Endothelial cell of umbilical vein (primary cell): Measurements from ENCODE around the gene SLC66A2. TPM values are rescaled to one million over a fixed set of nuclear protein-coding genes. Genes with fewer than 3 reads are reported as not detected.

Source experiments
- BruUV-seq: library from RNA; stranded (reverse); fragments of 400-500 nt; replicated peaks from 2 replicates; lab custom pipeline; 2021; lab: Mats Ljungman, UMichigan
- CTCF ChIA-PET: fragments of 300-600, 350-600 bp; sonication (Branson Sonifier 250); formaldehyde crosslinking; loops from one replicate; lab custom pipeline; 2021; ENCODE audit warnings: antibody characterized with exemption, inconsistent platforms; lab: Charles Lee
- POLR2A ChIA-PET: fragments of 300-600, 350-600 bp; sonication (Branson Sonifier 250); formaldehyde crosslinking; loops from one replicate; lab custom pipeline; 2021; ENCODE audit warnings: antibody characterized with exemption, inconsistent platforms; lab: Charles Lee
- DNase-seq: peaks from one replicate; pipeline ENCODE4 v3.0.0-alpha.2; 2011; ENCODE audit warnings: low read depth, low spot score
- FAIRE-seq: peaks from 2 replicates; lab custom pipeline; 2011; peaks lifted over from hg19 to GRCh38; lab: Jason Lieb, UNC
- H2AFZ ChIP-seq: 2 replicates; pipeline ENCODE4 v1.6.0; 2012; ENCODE audit warnings: low read depth, low read length, control low read depth, inconsistent platforms
- H3K27ac ChIP-seq: 2 replicates; pipeline ENCODE4 v1.5.1; 2011; ENCODE audit warnings: low read depth, mild to moderate bottlenecking, control low read depth, low read length, moderate library complexity; ENCODE audit not compliant: insufficient read depth
- H3K27me3 ChIP-seq, 2 experiments: 2 replicates each; pipeline versions ENCODE4 v1.6.0 to v1.6.1; 2011; ENCODE audit warnings: low read length in 2 of 2, mixed read lengths in 1 of 2; ENCODE audit not compliant: control insufficient read depth in 2 of 2, insufficient read depth in 2 of 2
- H3K36me3 ChIP-seq, 2 experiments: 2 replicates in 1 of 2; 3 replicates in 1 of 2; pipeline ENCODE4 v1.5.1; 2011; ENCODE audit warnings: low read length in 2 of 2, mild to moderate bottlenecking in 1 of 2, moderate library complexity in 1 of 2; ENCODE audit not compliant: control insufficient read depth in 2 of 2, insufficient read depth in 2 of 2; ENCODE audit errors: extremely low read depth in 1 of 2
- H3K4me1 ChIP-seq: 3 replicates; pipeline ENCODE4 v1.5.1; 2011; ENCODE audit warnings: mild to moderate bottlenecking, low read length; ENCODE audit not compliant: control insufficient read depth, insufficient read depth; ENCODE audit errors: extremely low read depth
- H3K4me2 ChIP-seq: 2 replicates; pipeline ENCODE4 v1.6.1; 2011; ENCODE audit warnings: low read length, control low read depth, mixed read lengths; ENCODE audit not compliant: insufficient read depth
- H3K4me3 ChIP-seq, 3 experiments: fragments of 200-600 bp in 1 of 3; sonication (generic), shearing (Covaris generic) in 1 of 3; replicated peaks in 1 of 3; 2 replicates each; pipeline ENCODE4 v1.5.1; 2011 to 2016; ENCODE audit warnings: control low read depth in 3 of 3, low read length in 3 of 3, mild to moderate bottlenecking in 2 of 3, inconsistent platforms in 1 of 3, low read depth in 1 of 3, moderate library complexity in 1 of 3; ENCODE audit not compliant: insufficient read depth in 1 of 3
- H3K79me2 ChIP-seq: 2 replicates; pipeline ENCODE4 v1.6.0; 2012; ENCODE audit warnings: low read length, inconsistent platforms; ENCODE audit not compliant: control insufficient read depth, insufficient read depth
- H3K9ac ChIP-seq: replicated peaks from 2 replicates; pipeline ENCODE3; 2011; ENCODE audit warnings: low read length, control low read depth; ENCODE audit not compliant: insufficient read depth; ENCODE audit errors: extremely low read depth
- H3K9me1 ChIP-seq: replicated peaks from 3 replicates; pipeline ENCODE4 v1.6.0; 2011; ENCODE audit warnings: mild to moderate bottlenecking, low read length; ENCODE audit not compliant: control insufficient read depth, insufficient read depth; ENCODE audit errors: extremely low read depth
- H3K9me3 ChIP-seq: replicated peaks from 2 replicates; pipeline ENCODE4 v1.5.1; 2012; ENCODE audit warnings: low read length, inconsistent platforms; ENCODE audit not compliant: control insufficient read depth, insufficient read depth
- H4K20me1 ChIP-seq: replicated peaks from 2 replicates; pipeline ENCODE3; 2011; ENCODE audit warnings: mild to moderate bottlenecking, low read length; ENCODE audit not compliant: control insufficient read depth, insufficient read depth; ENCODE audit errors: extremely low read depth
- CTCF ChIP-seq, 2 donors: IDR thresholded peaks; 1 replicate in 1 of 2; 2 replicates in 1 of 2; pipeline ENCODE4 v1.5.1; 2011; ENCODE audit warnings: low read length in 2 of 2, mild to moderate bottlenecking in 2 of 2, moderate library complexity in 2 of 2, control low read depth in 1 of 2, inconsistent platforms in 1 of 2, low read depth in 1 of 2; ENCODE audit not compliant: insufficient read depth in 1 of 2; ENCODE audit errors: extremely low read depth in 1 of 2
- EZH2 ChIP-seq: IDR thresholded peaks from 2 replicates; pipeline ENCODE4 v1.6.1; 2012; ENCODE audit warnings: borderline replicate concordance, low read depth, mild to moderate bottlenecking, moderate library complexity, low read length, inconsistent platforms; ENCODE audit not compliant: severe bottlenecking
- FOS ChIP-seq: IDR thresholded peaks from 2 replicates; pipeline ENCODE4 v1.6.1; 2011; ENCODE audit warnings: mild to moderate bottlenecking, low read length, moderate library complexity, borderline replicate concordance; ENCODE audit not compliant: insufficient read depth
- JUN ChIP-seq: IDR thresholded peaks from 2 replicates; pipeline ENCODE4 v1.6.1; 2011; ENCODE audit warnings: borderline replicate concordance, low read depth; ENCODE audit not compliant: insufficient read length, insufficient read depth
- MAX ChIP-seq: IDR thresholded peaks from 2 replicates; pipeline ENCODE4 v1.6.1; 2011; ENCODE audit not compliant: insufficient read depth, insufficient read length
- MYC ChIP-seq: IDR thresholded peaks from one replicate; pipeline ENCODE4 v1.6.1; 2011; ENCODE audit warnings: mild to moderate bottlenecking, low read depth, low read length
- POLR2A ChIP-seq: IDR thresholded peaks from 2 replicates; pipeline ENCODE4 v1.6.1; 2012; ENCODE audit warnings: low read depth, mild to moderate bottlenecking, control low read depth, low read length
- POLR2AphosphoS5 ChIP-seq: IDR thresholded peaks from 2 replicates; pipeline ENCODE4 v1.6.1; 2012; ENCODE audit warnings: low read depth, mild to moderate bottlenecking, control low read depth, low read length, moderate library complexity; ENCODE audit not compliant: insufficient read depth
- dilution Hi-C: fragments of 300-500 bp; cut with MboI; formaldehyde crosslinking; loops from one replicate; pipeline ENCODE4 v1.15.0; 2019; ENCODE audit warnings: low sequenced_read_pairs; ENCODE audit not compliant: extremely low pct_ligation_motif_present
- intact Hi-C: fragments of 100-400 bp; cut with micrococcal nuclease; formaldehyde crosslinking; loops from one replicate; pipeline ENCODE4 v1.10.0; 2022
- polyA plus RNA-seq, 4 experiments: library from polyadenylated mRNA; depleted of rRNA in 3 of 4; stranded (reverse) in 3 of 4; unstranded in 1 of 4; fragments of >200 nt; gene quantifications; 2 replicates each; pipeline versions ENCODE4 v1.2.1 to v1.2.3, GENCODE V29; 2011 to 2012; ENCODE audit warnings: missing spikeins in 1 of 4
- total RNA-seq: library from RNA; stranded (reverse); gene quantifications from 2 replicates; pipeline ENCODE4 v1.2.3, GENCODE V29; 2021

SLC66A2 gene
- total and polyA plus RNA-seq, 2 donors (not counting 3 experiments of a cell fraction or from before 2014, with no cell fraction given), result 32.5 to 37.1 TPM

GRCh38 chr18:79955302-79956075 lies 4.0 kb upstream of the SLC66A2 start:
- intact Hi-C loops, result loop anchor here (10.0 kb wide), 1 partner anchor 161 kb away; the partner anchor contains the start of gene KCNG2
- CTCF ChIA-PET, result interaction anchor here (1.2 kb wide), 1 partner anchor 577 kb away, joined by 3 read pairs; no protein-coding TSS in a partner anchor
- FAIRE-seq, result no peak

GRCh38 chr18:79954791-79955190 lies 3.3 kb upstream of the SLC66A2 start:
- H3K4me1 ChIP-seq, result peaks cover 5% of the 10 kb centered on the region
- no peak for TF ChIP-seq POLR2AphosphoS5
- TF ChIP-seq JUN, result no peak
- TF ChIP-seq POLR2A, result no peak
- TF ChIP-seq EZH2, result no peak
- TF ChIP-seq MAX, result no peak
- TF ChIP-seq FOS, result no peak
- TF ChIP-seq MYC, result no peak
- TF ChIP-seq CTCF (IDR thresholded peaks at IDR 0.05; ENCODE audit: extremely low read depth in 1 of 2, insufficient read depth in 1 of 2, low read depth in 1 of 2, low read length in 2 of 2), result no peak
- H2AFZ ChIP-seq, result no peak overlapping the region
- no peaks in the 10 kb centered on the region for H3K9me3 ChIP-seq
- no TSS peak for BruUV-seq
- DNase-seq (no peak), FAIRE-seq (no peak)
- H3K27ac ChIP-seq, result no peak overlapping the region
- H3K27me3 ChIP-seq, result peaks cover under 1 to 5% of the 10 kb centered on the region in 2 experiments
- peaks cover 5% of the 10 kb centered on the region for H3K79me2 ChIP-seq
- intact Hi-C loops (loop anchor here (5.0 to 10.0 kb wide), 2 partner anchors 160 to 277 kb away; partner anchors contain the start of genes CTDP1 and KCNG2), dilution Hi-C loops (no loop called here)
- POLR2A ChIA-PET, result no interaction called here
- no peaks in the 10 kb centered on the region for H3K36me3 ChIP-seq
- no peaks in the 10 kb centered on the region for H3K9me1 ChIP-seq
- H3K4me2 ChIP-seq, result no peak overlapping the region
- CTCF ChIA-PET, result interaction anchor here (1.2 kb wide), 1 partner anchor 576 kb away, joined by 3 read pairs; no protein-coding TSS in a partner anchor
- no peaks in the 10 kb centered on the region for H4K20me1 ChIP-seq
- H3K9ac ChIP-seq, result no peak overlapping the region
- no peak overlapping the region for H3K4me3 ChIP-seq

More at GRCh38 chr18:79955302-79956075, 4.0 kb upstream of the SLC66A2 start:
- no peaks in the 10 kb centered on the region for H3K9me1 ChIP-seq
- H3K36me3 ChIP-seq, result no peaks in the 10 kb centered on the region
- H2AFZ ChIP-seq, result no peak overlapping the region
- no peak overlapping the region for H3K4me3 ChIP-seq
- no peak for DNase-seq
- no peak overlapping the region for H3K27ac ChIP-seq
- no peak overlapping the region for H3K4me2 ChIP-seq
- no peak overlapping the region for H3K9ac ChIP-seq
- H3K27me3 ChIP-seq, result peaks cover 6 to 9% of the 10 kb centered on the region in 2 experiments
- dilution Hi-C loops, result no loop called here
- H4K20me1 ChIP-seq, result no peaks in the 10 kb centered on the region
- H3K4me1 ChIP-seq, result no peaks in the 10 kb centered on the region
- BruUV-seq, result no TSS peak
- no peak for TF ChIP-seq JUN
- no peak for TF ChIP-seq POLR2AphosphoS5
- no peak for TF ChIP-seq FOS
- H3K79me2 ChIP-seq, result peaks cover 2% of the 10 kb centered on the region
- POLR2A ChIA-PET, result no interaction called here
- H3K9me3 ChIP-seq, result no peaks in the 10 kb centered on the region
